H9 (cell line): ENCODE results near the gene ARMC10. TPM values are rescaled to one million over a fixed set of nuclear protein-coding genes. Genes with fewer than 3 reads are reported as not detected.
"Not testable (repeated sequence)": the region's sequence is repeated elsewhere in the genome, so short reads cannot be mapped to it uniquely, and the experiment has no call there.

Experiments
- DNase-seq: peaks from one replicate; pipeline ENCODE4 v3.0.0-alpha.2; 2017
- H2AFZ ChIP-seq: one replicate; pipeline ENCODE4 v1.6.1; 2013; ENCODE audit warnings: mild to moderate bottlenecking, low read length, control low read depth, moderate library complexity
- H2AK5ac ChIP-seq: 2 replicates; pipeline ENCODE4 v1.6.1; 2013; ENCODE audit warnings: low read length, control low read depth, mixed read lengths; ENCODE audit not compliant: insufficient read length
- H2BK120ac ChIP-seq: one replicate; pipeline ENCODE4 v1.6.1; 2013; ENCODE audit warnings: low read depth, mild to moderate bottlenecking, low read length, control low read depth, inconsistent platforms; ENCODE audit not compliant: poor library complexity, severe bottlenecking
- H2BK12ac ChIP-seq: 2 replicates; pipeline ENCODE4 v1.6.1; 2013; ENCODE audit warnings: low read length, control low read depth, mixed read lengths, low read depth; ENCODE audit not compliant: insufficient read length
- H2BK15ac ChIP-seq: 2 replicates; pipeline ENCODE4 v1.6.1; 2013; ENCODE audit warnings: low read depth, low read length, control low read depth
- H2BK20ac ChIP-seq: one replicate; pipeline ENCODE4 v1.6.1; 2013; ENCODE audit warnings: low read depth, mild to moderate bottlenecking, low read length, control low read depth, inconsistent platforms; ENCODE audit not compliant: poor library complexity, severe bottlenecking
- H2BK5ac ChIP-seq: 2 replicates; pipeline ENCODE4 v1.6.1; 2013; ENCODE audit warnings: low read length, control low read depth, mixed read lengths; ENCODE audit not compliant: insufficient read length
- H3K14ac ChIP-seq: 2 replicates; pipeline ENCODE4 v1.6.1; 2013; ENCODE audit warnings: low read length, control low read depth; ENCODE audit not compliant: insufficient read depth
- H3K18ac ChIP-seq: 2 replicates; pipeline ENCODE4 v1.6.1; 2013; ENCODE audit warnings: low read depth, mild to moderate bottlenecking, mixed read lengths, low read length, control low read depth; ENCODE audit not compliant: insufficient read length
- H3K23ac ChIP-seq: 2 replicates; pipeline ENCODE4 v1.6.1; 2013; ENCODE audit warnings: low read length, control low read depth, mixed read lengths, low read depth; ENCODE audit not compliant: insufficient read length
- H3K23me2 ChIP-seq: 2 replicates; pipeline ENCODE4 v1.6.1; 2013; ENCODE audit warnings: low read depth, mild to moderate bottlenecking, mixed read lengths, low read length, control low read depth; ENCODE audit not compliant: insufficient read length, poor library complexity, severe bottlenecking
- H3K27ac ChIP-seq: 2 replicates; pipeline ENCODE4 v1.5.1; 2013; ENCODE audit warnings: low read length, control low read depth, mixed read lengths, low read depth; ENCODE audit not compliant: insufficient read length
- H3K27me3 ChIP-seq: 2 replicates; pipeline ENCODE4 v1.6.1; 2013; ENCODE audit warnings: low read length, control low read depth, inconsistent platforms; ENCODE audit not compliant: insufficient read depth
- H3K4ac ChIP-seq: 2 replicates; pipeline ENCODE4 v1.6.1; 2013; ENCODE audit warnings: low read depth, mild to moderate bottlenecking, control low read depth, inconsistent platforms, low read length, moderate library complexity
- H3K4me1 ChIP-seq: 2 replicates; pipeline ENCODE4 v1.6.1; 2013; ENCODE audit warnings: low read length, control low read depth, inconsistent platforms; ENCODE audit not compliant: insufficient read depth
- H3K4me2 ChIP-seq: 2 replicates; pipeline ENCODE4 v1.6.1; 2013; ENCODE audit warnings: low read length, control low read depth, mixed read lengths; ENCODE audit not compliant: insufficient read length, insufficient read depth
- H3K56ac ChIP-seq: 2 replicates; pipeline ENCODE4 v1.6.1; 2013; ENCODE audit warnings: low read depth, mild to moderate bottlenecking, mixed read lengths, low read length, control low read depth; ENCODE audit not compliant: insufficient read length
- H3K79me1 ChIP-seq: 2 replicates; pipeline ENCODE4 v1.6.1; 2013; ENCODE audit warnings: low read depth, mild to moderate bottlenecking, moderate library complexity, low read length, control low read depth, inconsistent platforms; ENCODE audit not compliant: insufficient read depth, poor library complexity, severe bottlenecking
- H3K79me2 ChIP-seq: 2 replicates; pipeline ENCODE4 v1.6.1; 2013; ENCODE audit warnings: low read length, control low read depth, inconsistent platforms; ENCODE audit not compliant: insufficient read depth
- H3K9ac ChIP-seq: 2 replicates; pipeline ENCODE4 v1.6.1; 2013; ENCODE audit warnings: low read length, control low read depth, mixed read lengths; ENCODE audit not compliant: insufficient read length; ENCODE audit errors: extremely low read depth
- H3K9me3 ChIP-seq: one replicate; pipeline ENCODE4 v1.6.1; 2013; ENCODE audit warnings: low read depth, low read length, inconsistent platforms; ENCODE audit not compliant: control insufficient read depth
- H3T11ph ChIP-seq: one replicate; pipeline ENCODE4 v1.6.1; 2013; ENCODE audit warnings: mild to moderate bottlenecking, low read length, control low read depth, inconsistent platforms
- H4K20me1 ChIP-seq: one replicate; pipeline ENCODE4 v1.6.1; 2013; ENCODE audit not compliant: control insufficient read depth, insufficient read length, insufficient read depth
- H4K5ac ChIP-seq: 2 replicates; pipeline ENCODE4 v1.6.1; 2013; ENCODE audit warnings: low read depth, mild to moderate bottlenecking, mixed read lengths, low read length, control low read depth; ENCODE audit not compliant: insufficient read length
- H4K8ac ChIP-seq: replicated peaks from 2 replicates; pipeline ENCODE4 v1.6.1; 2013; ENCODE audit warnings: low read length, control low read depth, mixed read lengths, low read depth; ENCODE audit not compliant: insufficient read length
- H4K91ac ChIP-seq: 2 replicates; pipeline ENCODE4 v1.6.1; 2013; ENCODE audit warnings: low read depth, mild to moderate bottlenecking, moderate library complexity, mixed read lengths, low read length, control low read depth; ENCODE audit not compliant: insufficient read length
- H3K27ac Mint-ChIP-seq, 3 experiments: 2 replicates in 2 of 3; 3 replicates in 1 of 3; pipeline ENCODE4 v1.8.0; 2020 to 2021; ENCODE audit warnings: mixed read lengths in 3 of 3, mild to moderate bottlenecking in 1 of 3, moderate library complexity in 1 of 3
- H3K27me3 Mint-ChIP-seq: 2 replicates; pipeline ENCODE4 v1.8.0; 2021; ENCODE audit warnings: low read depth, mild to moderate bottlenecking, moderate library complexity, mixed read lengths
- H3K36me3 Mint-ChIP-seq, 3 experiments: 2 replicates in 2 of 3; 3 replicates in 1 of 3; pipeline ENCODE4 v1.8.0; 2020 to 2021; ENCODE audit warnings: low read depth in 3 of 3, mixed read lengths in 3 of 3; ENCODE audit not compliant: insufficient read depth in 1 of 3
- H3K4me1 Mint-ChIP-seq, 2 experiments: 2 replicates each; pipeline ENCODE4 v1.8.0; 2020; ENCODE audit warnings: mixed read lengths in 2 of 2
- H3K4me3 Mint-ChIP-seq, 2 experiments: 2 replicates in 1 of 2; 3 replicates in 1 of 2; pipeline ENCODE4 v1.8.0; 2020 to 2021; ENCODE audit warnings: mild to moderate bottlenecking in 2 of 2, mixed read lengths in 2 of 2, moderate library complexity in 1 of 2
- H3K9me3 Mint-ChIP-seq, 2 experiments: 2 replicates in 1 of 2; 3 replicates in 1 of 2; pipeline ENCODE4 v1.8.0; 2020; ENCODE audit warnings: mild to moderate bottlenecking in 2 of 2, mixed read lengths in 2 of 2, moderate library complexity in 1 of 2
- WGBS: extraction: QIAGEN DNeasy Blood & Tissue Kit; methylation state at CpG from one replicate; pipeline ENCODE4 v1.1.7; 2013; ENCODE audit warnings: missing lambda C conversion rate, low lambda C conversion rate, mixed read lengths; ENCODE audit not compliant: insufficient read length; ENCODE audit errors: extremely low coverage; 5-methylcytosine and 5-hydroxymethylcytosine counted together
- total RNA-seq: library from RNA; stranded (reverse); gene quantifications from 2 replicates; pipeline ENCODE4 v1.2.1, GENCODE V29; 2021

The ARMC10 gene
- total RNA-seq, 1 experiment from 2014 or later: 46.8 TPM

- not testable (repeated sequence) for H2BK12ac ChIP-seq, H2BK120ac ChIP-seq, H2AK5ac ChIP-seq, H3K9me3 ChIP-seq, H3K27ac ChIP-seq, H3K14ac ChIP-seq, H3K79me2 ChIP-seq, H3K4me1 ChIP-seq, H3K4me3 Mint-ChIP-seq, H3T11ph ChIP-seq, H4K20me1 ChIP-seq, H3K56ac ChIP-seq, H3K4me2 ChIP-seq, H3K23me2 ChIP-seq, H2BK5ac ChIP-seq, H4K8ac ChIP-seq, H4K5ac ChIP-seq, H2AFZ ChIP-seq, H3K27me3 Mint-ChIP-seq, H3K23ac ChIP-seq, H4K91ac ChIP-seq, H3K79me1 ChIP-seq, H3K27me3 ChIP-seq, H3K18ac ChIP-seq, H3K4ac ChIP-seq, H3K9ac ChIP-seq, H2BK20ac ChIP-seq, H3K27ac Mint-ChIP-seq, H2BK15ac ChIP-seq, DNase-seq
- H3K36me3 Mint-ChIP-seq: peaks cover 16 to 51% (median 48%) of the 10 kb centered on the region in 3 experiments
- H3K9me3 Mint-ChIP-seq: peaks cover 33 to 50% of the 10 kb centered on the region in 2 experiments
- H3K4me1 Mint-ChIP-seq: peaks cover 11 to 12% of the 10 kb centered on the region in 2 experiments
- whole genome bisulfite sequencing: no CpG with 5 or more reads among the region's 1 CpG
Measured at GRCh38 chr7:103041815-103042214, 33.1 kb upstream of the ARMC10 start.
